Osteocyte (in vitro differentiated cells): ENCODE measurements around the gene C22orf23. TPM values are rescaled to one million over a fixed set of nuclear protein-coding genes. Genes with fewer than 3 reads are reported as not detected.

Source experiments
- DNase-seq: peaks from one replicate; pipeline ENCODE4 v3.0.0; 2021; ENCODE audit warnings: mixed read lengths; ENCODE audit not compliant: unreplicated experiment; ENCODE audit errors: extremely low spot score
- H3K27ac Mint-ChIP-seq: one replicate; pipeline ENCODE4 v1.8.0; 2021; ENCODE audit warnings: mild to moderate bottlenecking, mixed read lengths; ENCODE audit not compliant: unreplicated experiment
- H3K27me3 Mint-ChIP-seq: one replicate; pipeline ENCODE4 v1.8.0; 2021; ENCODE audit warnings: mixed read lengths; ENCODE audit not compliant: unreplicated experiment
- H3K36me3 Mint-ChIP-seq: one replicate; pipeline ENCODE4 v1.8.0; 2021; ENCODE audit warnings: mixed read lengths; ENCODE audit not compliant: unreplicated experiment
- H3K4me1 Mint-ChIP-seq: one replicate; pipeline ENCODE4 v1.8.0; 2021; ENCODE audit warnings: mixed read lengths; ENCODE audit not compliant: unreplicated experiment
- H3K4me3 Mint-ChIP-seq: one replicate; pipeline ENCODE4 v1.8.0; 2021; ENCODE audit warnings: mild to moderate bottlenecking, moderate library complexity, mixed read lengths; ENCODE audit not compliant: unreplicated experiment
- H3K9me3 Mint-ChIP-seq: one replicate; pipeline ENCODE4 v1.8.0; 2021; ENCODE audit warnings: mixed read lengths; ENCODE audit not compliant: unreplicated experiment
- total RNA-seq: library from RNA; stranded (reverse); gene quantifications from 2 replicates; pipeline ENCODE4 v1.2.1, GENCODE V29; 2021
- TF ChIP-seq, protein P1 (sequence below): fragments of 200-600 bp; sonication (generic); IDR thresholded peaks from 2 replicates; pipeline ENCODE4 v1.5.0; 2021; ENCODE audit warnings: antibody characterized with exemption, mild to moderate bottlenecking, moderate library complexity

C22orf23 gene
- total RNA-seq, 1 donor from 2014 or later = not detected

DNA sequence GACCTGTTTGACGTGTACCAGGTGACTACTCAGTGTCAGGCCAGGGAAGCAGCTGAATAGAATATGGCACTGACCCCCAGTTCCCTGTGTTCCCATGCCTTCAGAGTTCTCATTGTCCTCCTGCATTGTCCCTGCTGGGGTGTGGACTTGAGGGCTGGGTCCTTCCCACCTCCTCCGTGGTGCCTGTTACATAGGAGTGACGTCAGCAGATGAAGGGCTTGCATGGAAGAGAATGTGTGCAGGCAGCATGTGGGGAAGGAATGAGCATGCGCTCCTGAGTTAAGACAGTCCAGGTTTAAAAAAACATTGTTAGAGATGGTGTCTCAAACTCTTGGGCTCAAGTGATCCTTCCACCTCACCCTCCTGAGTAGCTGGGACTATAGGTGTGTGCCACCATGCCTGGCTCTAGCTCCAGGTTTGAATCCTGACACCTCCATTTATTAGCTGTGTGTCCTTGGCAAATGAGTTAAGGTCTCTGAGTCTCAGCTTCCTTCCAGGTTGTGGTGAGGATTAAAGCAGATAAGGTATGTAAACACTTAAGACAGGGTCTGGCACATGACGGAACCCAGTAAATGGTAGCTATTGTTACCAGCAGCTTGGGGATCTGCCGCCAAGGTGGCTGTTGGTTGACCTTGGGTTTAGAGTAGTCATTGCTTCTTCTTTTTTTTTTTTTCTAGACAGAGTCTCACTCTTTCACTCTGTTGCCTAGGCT, 38.5 kb upstream of the C22orf23 start:
- H3K36me3 Mint-ChIP-seq = no peaks in the 10 kb centered on the region
- no peaks in the 10 kb centered on the region for H3K27me3 Mint-ChIP-seq
- H3K4me1 Mint-ChIP-seq = peaks cover 13% of the 10 kb centered on the region
- no peak for DNase-seq
- no peaks in the 10 kb centered on the region for H3K9me3 Mint-ChIP-seq
- TF ChIP-seq, protein P1, sequence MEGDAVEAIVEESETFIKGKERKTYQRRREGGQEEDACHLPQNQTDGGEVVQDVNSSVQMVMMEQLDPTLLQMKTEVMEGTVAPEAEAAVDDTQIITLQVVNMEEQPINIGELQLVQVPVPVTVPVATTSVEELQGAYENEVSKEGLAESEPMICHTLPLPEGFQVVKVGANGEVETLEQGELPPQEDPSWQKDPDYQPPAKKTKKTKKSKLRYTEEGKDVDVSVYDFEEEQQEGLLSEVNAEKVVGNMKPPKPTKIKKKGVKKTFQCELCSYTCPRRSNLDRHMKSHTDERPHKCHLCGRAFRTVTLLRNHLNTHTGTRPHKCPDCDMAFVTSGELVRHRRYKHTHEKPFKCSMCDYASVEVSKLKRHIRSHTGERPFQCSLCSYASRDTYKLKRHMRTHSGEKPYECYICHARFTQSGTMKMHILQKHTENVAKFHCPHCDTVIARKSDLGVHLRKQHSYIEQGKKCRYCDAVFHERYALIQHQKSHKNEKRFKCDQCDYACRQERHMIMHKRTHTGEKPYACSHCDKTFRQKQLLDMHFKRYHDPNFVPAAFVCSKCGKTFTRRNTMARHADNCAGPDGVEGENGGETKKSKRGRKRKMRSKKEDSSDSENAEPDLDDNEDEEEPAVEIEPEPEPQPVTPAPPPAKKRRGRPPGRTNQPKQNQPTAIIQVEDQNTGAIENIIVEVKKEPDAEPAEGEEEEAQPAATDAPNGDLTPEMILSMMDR = no peak
- H3K4me3 Mint-ChIP-seq = no peak overlapping the region
- H3K27ac Mint-ChIP-seq = no peak overlapping the region

GRCh38 chr22:37990862-37991261, 37.5 kb upstream of the C22orf23 start:
- no peaks in the 10 kb centered on the region for H3K27me3 Mint-ChIP-seq
- no peaks in the 10 kb centered on the region for H3K36me3 Mint-ChIP-seq
- H3K27ac Mint-ChIP-seq = no peak overlapping the region
- no peak for DNase-seq
- H3K9me3 Mint-ChIP-seq = no peaks in the 10 kb centered on the region
- TF ChIP-seq, protein P1 = no peak
- no peak overlapping the region for H3K4me3 Mint-ChIP-seq
- H3K4me1 Mint-ChIP-seq = peaks cover 6% of the 10 kb centered on the region

GRCh38 chr22:37990301-37990700, 36.9 kb upstream of the C22orf23 start:
- H3K4me1 Mint-ChIP-seq = peaks cover under 1% of the 10 kb centered on the region
- no peak for DNase-seq
- H3K4me3 Mint-ChIP-seq = no peak overlapping the region
- H3K36me3 Mint-ChIP-seq = no peaks in the 10 kb centered on the region
- no peak overlapping the region for H3K27ac Mint-ChIP-seq
- no peaks in the 10 kb centered on the region for H3K27me3 Mint-ChIP-seq
- H3K9me3 Mint-ChIP-seq = no peaks in the 10 kb centered on the region
- TF ChIP-seq, protein P1 = no peak

- TF ChIP-seq, protein P1 = no peak
- H3K27ac Mint-ChIP-seq = no peak overlapping the region
- H3K27me3 Mint-ChIP-seq = no peaks in the 10 kb centered on the region
- H3K9me3 Mint-ChIP-seq = no peaks in the 10 kb centered on the region
- no peaks in the 10 kb centered on the region for H3K36me3 Mint-ChIP-seq
- no peak overlapping the region for H3K4me3 Mint-ChIP-seq
- no peak for DNase-seq
- H3K4me1 Mint-ChIP-seq = no peaks in the 10 kb centered on the region
Observed at GRCh38 chr22:37989146-37990045, 36.0 kb upstream of the C22orf23 start.

DNA sequence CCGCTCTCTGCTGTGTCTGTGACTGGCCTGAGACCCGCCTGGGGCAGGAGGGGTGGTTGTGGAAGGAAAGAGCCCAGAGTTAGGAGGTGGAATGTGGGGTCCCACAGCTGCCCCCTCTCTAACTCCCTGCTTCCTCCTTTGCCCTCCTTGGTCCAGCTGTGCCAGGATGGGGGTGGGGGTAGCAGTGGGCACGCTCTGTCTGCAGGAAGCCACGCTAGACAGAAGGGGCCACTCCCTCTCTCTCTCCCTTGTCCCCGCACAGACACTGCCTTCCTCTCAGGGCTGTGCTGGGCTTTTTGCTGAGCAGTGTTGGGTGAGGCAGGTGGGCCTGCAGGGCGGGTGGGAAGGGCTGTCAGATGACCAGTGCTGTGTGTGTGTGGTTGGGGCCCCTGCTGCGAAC, 33.0 kb upstream of the C22orf23 start:
- Mint-ChIP-seq H3K4me1 (no peaks in the 10 kb centered on the region), H3K9me3 (no peaks in the 10 kb centered on the region), H3K27ac (no peak overlapping the region), H3K27me3 (no peaks in the 10 kb centered on the region), H3K4me3 (no peak overlapping the region), H3K36me3 (no peaks in the 10 kb centered on the region)
- DNase-seq = no peak
- TF ChIP-seq, protein P1 = no peak
